SK-N-SH (cell line): ENCODE measurements around the gene SPA17. TPM values are rescaled to one million over a fixed set of nuclear protein-coding genes. Genes with fewer than 3 reads are reported as not detected.

Experiments
- CTCF ChIA-PET: fragments of 300-600, 350-600 bp; formaldehyde crosslinking; extraction: SDS; loops from one replicate; lab custom pipeline; 2021; lab: Yijun Ruan, JAX
- POLR2A ChIA-PET: fragments of 350-600 bp; sonication (Branson Sonifier 250); formaldehyde crosslinking; extraction: SDS; loops from one replicate; lab custom pipeline; 2020; ENCODE audit warnings: antibody characterized with exemption, inconsistent platforms; lab: Yijun Ruan, JAX
- DNase-seq: peaks from one replicate; pipeline ENCODE4 v3.0.0; 2012
- H2AFZ ChIP-seq: fragments of 200-600 bp; sonication (generic); 2 replicates; pipeline ENCODE4 v1.8.1; 2016; ENCODE audit warnings: antibody characterized with exemption, mild to moderate bottlenecking, low read depth
- H3F3A ChIP-seq: fragments of 200-600 bp; sonication (generic); replicated peaks from 2 replicates; pipeline ENCODE3; 2016; ENCODE audit warnings: antibody characterized with exemption, mild to moderate bottlenecking; ENCODE audit not compliant: insufficient read depth
- H3K27ac ChIP-seq, 2 experiments: fragments of 200-500 bp in 1 of 2; fragments of 200-600 bp in 1 of 2; sonication (Bioruptor generic) in 1 of 2; sonication (generic), shearing (Covaris generic) in 1 of 2; 2 replicates each; pipeline versions ENCODE4 v1.5.1 to v1.6.1; 2014 to 2016; ENCODE audit warnings: low read depth in 2 of 2, inconsistent platforms in 1 of 2, low read length in 1 of 2, mild to moderate bottlenecking in 1 of 2, mixed read lengths in 1 of 2
- H3K27me3 ChIP-seq: fragments of 200-600 bp; sonication (generic), shearing (Covaris generic); 2 replicates; pipeline ENCODE4 v1.6.1; 2016; ENCODE audit warnings: mixed run types; ENCODE audit not compliant: insufficient read depth
- H3K36me3 ChIP-seq, 2 experiments: fragments of 200-500 bp in 1 of 2; fragments of 200-600 bp in 1 of 2; sonication (Bioruptor generic) in 1 of 2; sonication (generic) in 1 of 2; replicated peaks in 1 of 2; 2 replicates each; pipeline versions ENCODE3 to v1.5.1; 2014 to 2016; ENCODE audit warnings: low read length in 1 of 2, mild to moderate bottlenecking in 1 of 2; ENCODE audit not compliant: insufficient read depth in 2 of 2, control insufficient read depth in 1 of 2
- H3K4me1 ChIP-seq, 2 experiments: fragments of 200-500 bp in 1 of 2; fragments of 200-600 bp in 1 of 2; sonication (Bioruptor generic) in 1 of 2; sonication (generic), shearing (Covaris generic) in 1 of 2; 2 replicates each; pipeline versions ENCODE4 v1.5.1 to v1.6.1; 2014 to 2016; ENCODE audit warnings: low read depth in 1 of 2, low read length in 1 of 2, mixed run types in 1 of 2; ENCODE audit not compliant: insufficient read depth in 2 of 2, control insufficient read depth in 1 of 2
- H3K4me2 ChIP-seq: fragments of 200-600 bp; sonication (generic), shearing (Covaris generic); 2 replicates; pipeline ENCODE4 v1.6.1; 2017; ENCODE audit warnings: mixed run types
- H3K4me3 ChIP-seq, 2 experiments: fragments of 200-500 bp in 1 of 2; fragments of 200-600 bp in 1 of 2; sonication (Bioruptor generic) in 1 of 2; sonication (generic), shearing (Covaris generic) in 1 of 2; 2 replicates each; pipeline versions ENCODE4 v1.5.1 to v1.8.1; 2014 to 2016; ENCODE audit warnings: low read depth in 2 of 2, inconsistent platforms in 1 of 2, low read length in 1 of 2, mild to moderate bottlenecking in 1 of 2, mixed read lengths in 1 of 2, moderate library complexity in 1 of 2
- H3K79me2 ChIP-seq: fragments of 200-600 bp; sonication (generic); 2 replicates; pipeline ENCODE4 v1.8.1; 2017; ENCODE audit warnings: mild to moderate bottlenecking; ENCODE audit not compliant: insufficient read depth
- H3K9ac ChIP-seq: fragments of 200-600 bp; sonication (generic); 2 replicates; pipeline ENCODE4 v1.6.1; 2017; ENCODE audit warnings: mixed run types
- H3K9me2 ChIP-seq: fragments of 200-600 bp; sonication (generic); 2 replicates; pipeline ENCODE4 v1.6.1; 2017; ENCODE audit warnings: mixed run types
- H3K9me3 ChIP-seq: fragments of 200-600 bp; sonication (generic); 2 replicates; pipeline ENCODE4 v1.6.1; 2017; ENCODE audit warnings: mixed run types, mild to moderate bottlenecking, moderate library complexity
- H4K20me1 ChIP-seq: fragments of 200-600 bp; sonication (generic); 2 replicates; pipeline ENCODE4 v1.6.1; 2017; ENCODE audit warnings: mild to moderate bottlenecking, mixed run types; ENCODE audit not compliant: insufficient read depth
- CHD2 ChIP-seq: fragments of 150-350 bp; IDR thresholded peaks from 2 replicates; pipeline ENCODE4 v1.6.1; 2018; ENCODE audit warnings: low read length; ENCODE audit not compliant: partially characterized antibody
- EP300 ChIP-seq, 2 experiments: IDR thresholded peaks; 2 replicates each; pipeline versions ENCODE4 v1.4.0 to v1.6.1; 2012; ENCODE audit warnings: borderline replicate concordance in 1 of 2, low read depth in 1 of 2, low read length in 1 of 2
- EZH2phosphoT487 ChIP-seq: fragments of 200-600 bp; sonication (generic); IDR thresholded peaks from 2 replicates; pipeline ENCODE4 v1.6.1; 2017; ENCODE audit warnings: low read depth, mixed run types, mild to moderate bottlenecking, antibody characterized with exemption, moderate library complexity, borderline replicate concordance
- FOXJ3 ChIP-seq: sonication (generic); formaldehyde crosslinking; IDR thresholded peaks from 2 replicates; pipeline ENCODE4 v1.5.1; 2020; ENCODE audit warnings: mild to moderate bottlenecking, missing genetic modification reagents
- GABPA ChIP-seq: IDR thresholded peaks from 2 replicates; pipeline ENCODE4 v1.4.0; 2012; ENCODE audit warnings: low read depth, mild to moderate bottlenecking
- JUND ChIP-seq: IDR thresholded peaks from 2 replicates; pipeline ENCODE4 v1.4.0; 2012
- MEF2A ChIP-seq: IDR thresholded peaks from 2 replicates; pipeline ENCODE4 v1.4.0; 2012; ENCODE audit warnings: low read depth, borderline replicate concordance
- MXI1 ChIP-seq: IDR thresholded peaks from 2 replicates; pipeline ENCODE4 v1.6.1; 2012; ENCODE audit warnings: mild to moderate bottlenecking, low read depth, low read length, improper control_type of control experiment
- RAD21 ChIP-seq: IDR thresholded peaks from 2 replicates; pipeline ENCODE4 v1.6.1; 2012; ENCODE audit warnings: mild to moderate bottlenecking, low read length
- RFX5 ChIP-seq: IDR thresholded peaks from 2 replicates; pipeline ENCODE4 v1.6.1; 2012; ENCODE audit warnings: mild to moderate bottlenecking, improper control_type of control experiment, low read length
- SIN3A ChIP-seq: IDR thresholded peaks from 2 replicates; pipeline ENCODE4 v1.6.1; 2012; ENCODE audit warnings: low read depth, mild to moderate bottlenecking, low read length, moderate library complexity, borderline replicate concordance
- TEAD4 ChIP-seq: IDR thresholded peaks from 2 replicates; pipeline ENCODE4 v1.4.0; 2012; ENCODE audit warnings: mild to moderate bottlenecking, borderline replicate concordance; ENCODE audit not compliant: insufficient read depth
- YY1 ChIP-seq: IDR thresholded peaks from 2 replicates; pipeline ENCODE4 v1.4.0; 2012; ENCODE audit warnings: low read depth, mild to moderate bottlenecking
- WGBS: methylation state at CpG from one replicate; pipeline ENCODE4 v1.1.6; 2017; ENCODE audit warnings: low lambda C conversion rate; 5-methylcytosine and 5-hydroxymethylcytosine counted together
- polyA plus RNA-seq, 3 experiments: library from polyadenylated mRNA; depleted of rRNA; stranded (reverse); fragments of >200 nt; gene quantifications; 2 replicates each; pipeline ENCODE4 v1.2.3, GENCODE V29; 2012
- TF ChIP-seq, protein P1 (sequence below): IDR thresholded peaks from 2 replicates; pipeline ENCODE4; 2012
- TF ChIP-seq, protein P2 (sequence below): fragments of 200-600 bp; sonication (generic); IDR thresholded peaks from 2 replicates; pipeline ENCODE4 v1.6.1; 2017; ENCODE audit warnings: antibody characterized with exemption, mild to moderate bottlenecking, moderate library complexity
- TF ChIP-seq, protein P3 (sequence below): IDR thresholded peaks from 2 replicates; pipeline ENCODE4 v1.4.0; 2012; ENCODE audit warnings: low read depth
- TF ChIP-seq, protein P4 (sequence below): fragments of 150-350 bp; IDR thresholded peaks from 2 replicates; pipeline ENCODE4 v1.6.1; 2017; ENCODE audit warnings: antibody characterized with exemption, low read length, low read depth, borderline replicate concordance

The SPA17 gene
- polyA plus RNA-seq, 1 of the 3 experiments (the other 2 are of a cell fraction) = 7.7 TPM

DNA sequence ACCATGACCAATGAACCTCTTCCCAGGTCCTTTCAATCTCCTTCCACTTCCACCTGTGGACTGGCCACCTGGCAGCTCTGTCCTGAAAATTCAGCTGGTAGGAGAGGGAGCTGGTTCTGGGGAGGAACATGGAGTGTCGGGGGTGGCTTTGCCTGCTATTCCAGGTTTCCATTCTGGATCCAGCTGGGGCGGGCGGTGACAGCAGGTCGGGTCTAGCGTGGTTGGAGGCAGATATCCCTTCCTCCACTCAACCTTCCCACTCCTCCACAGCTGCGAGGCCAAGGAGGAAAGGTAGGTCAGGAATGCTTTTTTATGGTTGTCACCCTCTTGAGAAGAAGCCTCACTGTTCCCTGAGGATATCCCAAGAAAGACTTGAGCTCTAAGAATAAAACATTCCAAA lies 69.3 kb downstream of the SPA17 start:
- Histone ChIP-seq H3K27me3 (no peaks in the 10 kb centered on the region), H3K9me3 (no peaks in the 10 kb centered on the region), H3K36me3 (no peaks in the 10 kb centered on the region), H3K4me1 (peaks cover 0 to 12% of the 10 kb centered on the region in 2 experiments; a peak in 2 of 4 replicates), H4K20me1 (no peaks in the 10 kb centered on the region), H3K9me2 (no peaks in the 10 kb centered on the region), H3K4me2 (no peak overlapping the region), H2AFZ (no peak overlapping the region), H3K79me2 (no peaks in the 10 kb centered on the region), H3F3A (peaks cover 3% of the 10 kb centered on the region), H3K4me3 (no peak overlapping the region), H3K9ac (no peak overlapping the region), H3K27ac (no peak overlapping the region)
- CTCF ChIA-PET = interaction anchor here (0.8 to 2.0 kb wide), 5 partner anchors 15 to 124 kb away, joined by 3 to 9 read pairs (median 3); no protein-coding TSS in a partner anchor
- WGBS = 80% methylated on average over 6 of the region's 6 CpGs
- DNase-seq = no peak
- TF ChIP-seq, protein P1, sequence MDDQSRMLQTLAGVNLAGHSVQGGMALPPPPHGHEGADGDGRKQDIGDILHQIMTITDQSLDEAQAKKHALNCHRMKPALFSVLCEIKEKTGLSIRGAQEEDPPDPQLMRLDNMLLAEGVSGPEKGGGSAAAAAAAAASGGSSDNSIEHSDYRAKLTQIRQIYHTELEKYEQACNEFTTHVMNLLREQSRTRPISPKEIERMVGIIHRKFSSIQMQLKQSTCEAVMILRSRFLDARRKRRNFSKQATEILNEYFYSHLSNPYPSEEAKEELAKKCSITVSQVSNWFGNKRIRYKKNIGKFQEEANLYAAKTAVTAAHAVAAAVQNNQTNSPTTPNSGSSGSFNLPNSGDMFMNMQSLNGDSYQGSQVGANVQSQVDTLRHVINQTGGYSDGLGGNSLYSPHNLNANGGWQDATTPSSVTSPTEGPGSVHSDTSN = no peak
- TF ChIP-seq YY1 (no peak), MEF2A (no peak), RAD21 (no peak), JUND (no peak), SIN3A (no peak), MXI1 (no peak), FOXJ3 (CRISPR knock-in tag) (no peak), CHD2 (no peak), TEAD4 (no peak), RFX5 (no peak), EZH2phosphoT487 (no peak), EP300 (IDR thresholded peaks at IDR 0.05; ENCODE audit: borderline replicate concordance in 1 of 2, low read depth in 1 of 2, low read length in 1 of 2) (no peak), GABPA (no peak)
- TF ChIP-seq, protein P2, sequence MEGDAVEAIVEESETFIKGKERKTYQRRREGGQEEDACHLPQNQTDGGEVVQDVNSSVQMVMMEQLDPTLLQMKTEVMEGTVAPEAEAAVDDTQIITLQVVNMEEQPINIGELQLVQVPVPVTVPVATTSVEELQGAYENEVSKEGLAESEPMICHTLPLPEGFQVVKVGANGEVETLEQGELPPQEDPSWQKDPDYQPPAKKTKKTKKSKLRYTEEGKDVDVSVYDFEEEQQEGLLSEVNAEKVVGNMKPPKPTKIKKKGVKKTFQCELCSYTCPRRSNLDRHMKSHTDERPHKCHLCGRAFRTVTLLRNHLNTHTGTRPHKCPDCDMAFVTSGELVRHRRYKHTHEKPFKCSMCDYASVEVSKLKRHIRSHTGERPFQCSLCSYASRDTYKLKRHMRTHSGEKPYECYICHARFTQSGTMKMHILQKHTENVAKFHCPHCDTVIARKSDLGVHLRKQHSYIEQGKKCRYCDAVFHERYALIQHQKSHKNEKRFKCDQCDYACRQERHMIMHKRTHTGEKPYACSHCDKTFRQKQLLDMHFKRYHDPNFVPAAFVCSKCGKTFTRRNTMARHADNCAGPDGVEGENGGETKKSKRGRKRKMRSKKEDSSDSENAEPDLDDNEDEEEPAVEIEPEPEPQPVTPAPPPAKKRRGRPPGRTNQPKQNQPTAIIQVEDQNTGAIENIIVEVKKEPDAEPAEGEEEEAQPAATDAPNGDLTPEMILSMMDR = no peak
- TF ChIP-seq, protein P3, sequence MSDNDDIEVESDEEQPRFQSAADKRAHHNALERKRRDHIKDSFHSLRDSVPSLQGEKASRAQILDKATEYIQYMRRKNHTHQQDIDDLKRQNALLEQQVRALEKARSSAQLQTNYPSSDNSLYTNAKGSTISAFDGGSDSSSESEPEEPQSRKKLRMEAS = no peak
- TF ChIP-seq, protein P4, sequence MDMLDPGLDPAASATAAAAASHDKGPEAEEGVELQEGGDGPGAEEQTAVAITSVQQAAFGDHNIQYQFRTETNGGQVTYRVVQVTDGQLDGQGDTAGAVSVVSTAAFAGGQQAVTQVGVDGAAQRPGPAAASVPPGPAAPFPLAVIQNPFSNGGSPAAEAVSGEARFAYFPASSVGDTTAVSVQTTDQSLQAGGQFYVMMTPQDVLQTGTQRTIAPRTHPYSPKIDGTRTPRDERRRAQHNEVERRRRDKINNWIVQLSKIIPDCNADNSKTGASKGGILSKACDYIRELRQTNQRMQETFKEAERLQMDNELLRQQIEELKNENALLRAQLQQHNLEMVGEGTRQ = no peak
- POLR2A ChIA-PET = no interaction called here
